H1 (cell line): ENCODE results near the gene KLHL29. TPM values are rescaled to one million over a fixed set of nuclear protein-coding genes. Genes with fewer than 3 reads are reported as not detected.

Experiments used
- CTCF ChIA-PET: fragments of 300-600 bp; sonication (Branson Sonifier 250); formaldehyde crosslinking; loops from one replicate; lab custom pipeline; 2021; ENCODE audit not compliant: partially characterized antibody; lab: Charles Lee
- POLR2A ChIA-PET: fragments of 300-600 bp; sonication (Branson Sonifier 250); formaldehyde crosslinking; loops from one replicate; lab custom pipeline; 2021; ENCODE audit warnings: inconsistent platforms; ENCODE audit not compliant: partially characterized antibody; lab: Charles Lee
- DNase-seq, 2 experiments: peaks; one replicate each; pipeline versions ENCODE4 v3.0.0 to v3.0.0-alpha.2; 2010 to 2022; ENCODE audit warnings: low spot score in 2 of 2, low read depth in 1 of 2, mixed read lengths in 1 of 2
- FAIRE-seq: peaks from 2 replicates; lab custom pipeline; 2011; peaks lifted over from hg19 to GRCh38; lab: Jason Lieb, UNC
- H2AFZ ChIP-seq: 2 replicates; pipeline ENCODE4 v1.8.1; 2012; ENCODE audit warnings: low read length, inconsistent platforms
- H2AK5ac ChIP-seq: 2 replicates; pipeline ENCODE4 v1.6.1; 2013; ENCODE audit warnings: low read depth, low read length
- H2BK120ac ChIP-seq: replicated peaks from 2 replicates; pipeline ENCODE3; 2013; ENCODE audit warnings: low read depth, low read length, inconsistent platforms
- H2BK12ac ChIP-seq: 2 replicates; pipeline ENCODE4 v1.6.1; 2013; ENCODE audit warnings: low read depth, low read length
- H2BK15ac ChIP-seq: 2 replicates; pipeline ENCODE4 v1.6.1; 2013; ENCODE audit warnings: low read length
- H2BK20ac ChIP-seq: 2 replicates; pipeline ENCODE4 v1.6.1; 2013; ENCODE audit warnings: low read length
- H2BK5ac ChIP-seq: 2 replicates; pipeline ENCODE4 v1.6.1; 2013; ENCODE audit warnings: low read depth, low read length
- H3K14ac ChIP-seq: 2 replicates; pipeline ENCODE4 v1.6.1; 2013; ENCODE audit warnings: inconsistent platforms; ENCODE audit not compliant: insufficient read length
- H3K18ac ChIP-seq: 2 replicates; pipeline ENCODE4 v1.6.1; 2013; ENCODE audit warnings: low read length; ENCODE audit errors: extremely low read depth
- H3K23ac ChIP-seq: 2 replicates; pipeline ENCODE4 v1.6.1; 2013; ENCODE audit warnings: inconsistent platforms; ENCODE audit not compliant: insufficient read length
- H3K23me2 ChIP-seq: 2 replicates; pipeline ENCODE4 v1.6.1; 2013; ENCODE audit warnings: low read depth, low read length
- H3K27ac ChIP-seq: 2 replicates; pipeline ENCODE4 v1.6.1; 2011; ENCODE audit warnings: low read depth, low read length, inconsistent platforms
- H3K27me3 ChIP-seq, 4 experiments: replicated peaks in 1 of 4; 1 replicate in 1 of 4; 2 replicates in 3 of 4; pipeline versions ENCODE4 v1.6.1 to v1.8.1; 2011 to 2013; ENCODE audit warnings: low read length in 3 of 4, mild to moderate bottlenecking in 3 of 4, inconsistent platforms in 2 of 4, mixed read lengths in 2 of 4, moderate library complexity in 1 of 4; ENCODE audit not compliant: control insufficient read depth in 3 of 4, insufficient read depth in 3 of 4; ENCODE audit errors: extremely low read depth in 1 of 4
- H3K36me3 ChIP-seq, 4 experiments: 2 replicates each; pipeline versions ENCODE4 v1.6.1 to v1.8.1; 2011 to 2013; ENCODE audit warnings: mild to moderate bottlenecking in 4 of 4, low read length in 3 of 4, moderate library complexity in 2 of 4, control low read depth in 1 of 4, inconsistent platforms in 1 of 4; ENCODE audit not compliant: insufficient read depth in 4 of 4, control insufficient read depth in 2 of 4
- H3K4ac ChIP-seq: replicated peaks from 2 replicates; pipeline ENCODE3; 2013; ENCODE audit warnings: low read length, low read depth, mixed read lengths, inconsistent platforms; ENCODE audit not compliant: insufficient read length
- H3K4me1 ChIP-seq, 4 experiments: replicated peaks in 1 of 4; 1 replicate in 1 of 4; 2 replicates in 3 of 4; pipeline versions ENCODE4 v1.6.1 to v1.8.1; 2011 to 2013; ENCODE audit warnings: low read length in 3 of 4, inconsistent platforms in 2 of 4, mixed read lengths in 1 of 4; ENCODE audit not compliant: insufficient read depth in 4 of 4, control insufficient read depth in 3 of 4
- H3K4me2 ChIP-seq, 2 experiments: 2 replicates each; pipeline versions ENCODE4 v1.6.1 to v1.8.1; 2011 to 2013; ENCODE audit warnings: low read depth in 2 of 2, low read length in 2 of 2, control low read depth in 1 of 2, inconsistent platforms in 1 of 2, mild to moderate bottlenecking in 1 of 2; ENCODE audit not compliant: insufficient read depth in 1 of 2
- H3K4me3 ChIP-seq, 4 experiments: fragments of 200-600, 300-600 bp in 1 of 4; sonication (generic), shearing (Covaris generic), sonication (Bioruptor Twin) in 1 of 4; 2 replicates each; pipeline versions ENCODE4 v1.5.1 to v1.8.1; 2011 to 2016; ENCODE audit warnings: low read length in 4 of 4, low read depth in 3 of 4, control low read depth in 2 of 4, inconsistent platforms in 2 of 4, mild to moderate bottlenecking in 2 of 4, mixed read lengths in 1 of 4, moderate library complexity in 1 of 4; ENCODE audit not compliant: insufficient read depth in 2 of 4; ENCODE audit errors: extremely low read depth in 1 of 4
- H3K56ac ChIP-seq: replicated peaks from 2 replicates; pipeline ENCODE3; 2013; ENCODE audit warnings: low read depth, mild to moderate bottlenecking, mixed read lengths, low read length, inconsistent platforms; ENCODE audit not compliant: insufficient read length
- H3K79me1 ChIP-seq: 2 replicates; pipeline ENCODE4 v1.6.1; 2013; ENCODE audit warnings: low read depth, low read length, control low read depth
- H3K79me2 ChIP-seq, 2 experiments: 2 replicates each; pipeline versions ENCODE4 v1.6.1 to v1.8.1; 2012 to 2013; ENCODE audit warnings: low read length in 2 of 2, mild to moderate bottlenecking in 2 of 2, inconsistent platforms in 1 of 2; ENCODE audit not compliant: insufficient read depth in 2 of 2, control insufficient read depth in 1 of 2
- H3K9ac ChIP-seq, 4 experiments: replicated peaks in 1 of 4; 1 replicate in 1 of 4; 2 replicates in 3 of 4; pipeline versions ENCODE4 v1.6.1 to v1.8.1; 2011 to 2013; ENCODE audit warnings: low read depth in 3 of 4, low read length in 3 of 4, control low read depth in 2 of 4, mild to moderate bottlenecking in 2 of 4, moderate library complexity in 2 of 4, inconsistent platforms in 1 of 4; ENCODE audit errors: extremely low read depth in 1 of 4
- H3K9me3 ChIP-seq, 2 experiments: 2 replicates each; pipeline versions ENCODE4 v1.6.1 to v1.8.1; 2012 to 2013; ENCODE audit warnings: mild to moderate bottlenecking in 2 of 2, moderate library complexity in 2 of 2, control low read depth in 1 of 2, inconsistent platforms in 1 of 2, low read depth in 1 of 2, low read length in 1 of 2, mixed read lengths in 1 of 2; ENCODE audit not compliant: insufficient read depth in 2 of 2
- H4K20me1 ChIP-seq, 2 experiments: replicated peaks in 1 of 2; 2 replicates each; pipeline versions ENCODE3 to v1.8.1; 2011 to 2013; ENCODE audit warnings: inconsistent platforms in 2 of 2, low read length in 2 of 2, mild to moderate bottlenecking in 1 of 2; ENCODE audit not compliant: insufficient read depth in 2 of 2, control insufficient read depth in 1 of 2
- H4K5ac ChIP-seq: 2 replicates; pipeline ENCODE4 v1.6.1; 2013; ENCODE audit warnings: low read length, low read depth, mixed read lengths, inconsistent platforms; ENCODE audit not compliant: insufficient read length
- H4K8ac ChIP-seq: 2 replicates; pipeline ENCODE4 v1.8.0; 2013; ENCODE audit warnings: mild to moderate bottlenecking, moderate library complexity, low read length, inconsistent platforms; ENCODE audit not compliant: insufficient read depth; ENCODE audit errors: extremely low read depth
- H4K91ac ChIP-seq: replicated peaks from 2 replicates; pipeline ENCODE3; 2013; ENCODE audit warnings: low read length, mixed read lengths, inconsistent platforms; ENCODE audit not compliant: insufficient read length
- EZH2 ChIP-seq: fragments of 200-600 bp; sonication (generic); IDR thresholded peaks from 2 replicates; pipeline ENCODE4 v1.7.1; 2012; ENCODE audit warnings: low read depth, mild to moderate bottlenecking, moderate library complexity, low read length, inconsistent platforms; ENCODE audit not compliant: severe bottlenecking
- FOSL1 ChIP-seq: IDR thresholded peaks from 2 replicates; pipeline ENCODE4 v1.6.1; 2011; ENCODE audit warnings: mild to moderate bottlenecking, low read depth, low read length, moderate library complexity; ENCODE audit not compliant: insufficient read depth
- KDM1A ChIP-seq: fragments of 200-600, 300-600 bp; sonication (generic); IDR thresholded peaks from 2 replicates; pipeline ENCODE4 v1.7.1; 2016; ENCODE audit warnings: mild to moderate bottlenecking, low read length, borderline replicate concordance
- WGBS, 2 experiments: shearing (Covaris generic) in 1 of 2; methylation state at CpG; one replicate each; pipeline versions ENCODE4 v1.1.6 to v1.1.7; 2013 to 2015; ENCODE audit warnings: low lambda C conversion rate in 2 of 2, mixed read lengths in 2 of 2, inconsistent platforms in 1 of 2, low coverage in 1 of 2, missing lambda C conversion rate in 1 of 2; ENCODE audit not compliant: insufficient replicate concordance in 2 of 2, insufficient coverage in 1 of 2, insufficient read length in 1 of 2; ENCODE audit errors: extremely low coverage in 1 of 2, missing lambda C conversion rate in 1 of 2; 5-methylcytosine and 5-hydroxymethylcytosine counted together
- polyA plus RNA-seq, 7 experiments: library from polyadenylated mRNA; depleted of rRNA in 3 of 7; stranded (reverse) in 5 of 7; unstranded in 2 of 7; fragments of >200 nt in 5 of 7; fragments of 200-250 nt in 2 of 7; gene quantifications; 1 replicate in 5 of 7; 2 replicates in 1 of 7; 4 replicates in 1 of 7; pipeline versions ENCODE4 v1.2.1 to v1.2.3, GENCODE V29; 2011 to 2013; ENCODE audit warnings: missing spikeins in 2 of 7, mixed read lengths in 2 of 7
- total RNA-seq: library from RNA; stranded (reverse); fragmentation: NEBNext Ultra II Directional; extraction: Animal tissue kit (Norgen Biotek cat#: 25700); gene quantifications from 2 replicates; pipeline ENCODE4 v1.2.1, GENCODE V29; 2021

KLHL29 gene
- total and polyA plus RNA-seq, 2 of the 8 experiments (the other 6 are each of a cell fraction or from before 2014, with no cell fraction given): 1.1 to 4.7 TPM

- Histone ChIP-seq H2BK12ac (no peak overlapping the region), H2BK20ac (no peak overlapping the region), H3K79me2 (no peaks in the 10 kb centered on the region), H3K9me3 (no peaks in the 10 kb centered on the region), H3K23ac (no peak overlapping the region), H2AK5ac (no peak overlapping the region; the same call in 1 of the 2 replicates), H3K18ac (no peak overlapping the region), H3K27ac (no peak overlapping the region), H3K27me3 (no peaks in the 10 kb centered on the region), H4K91ac (no peak overlapping the region), H2BK5ac (no peak overlapping the region), H3K4ac (no peak overlapping the region), H4K20me1 (no peaks in the 10 kb centered on the region), H4K5ac (no peak overlapping the region), H4K8ac (no peak overlapping the region), H2AFZ (no peak overlapping the region), H3K79me1 (no peaks in the 10 kb centered on the region), H2BK120ac (no peak overlapping the region), H3K36me3 (no peaks in the 10 kb centered on the region), H3K4me3 (no peak overlapping the region), H3K4me2 (no peak overlapping the region), H3K4me1 (peaks cover 0 to 3% (median 1%) of the 10 kb centered on the region in 4 experiments; a peak in 3 of 7 replicates), H3K23me2 (no peaks in the 10 kb centered on the region; the same call in 1 of the 2 replicates), H3K56ac (no peak overlapping the region), H3K14ac (no peak overlapping the region), H3K9ac (no peak overlapping the region), H2BK15ac (no peak overlapping the region)
- FAIRE-seq: no peak
- TF ChIP-seq FOSL1: no peak
- peak; percentile 72; the same call in 1 of the 2 replicates for TF ChIP-seq KDM1A
- no peak for TF ChIP-seq EZH2
- ChIA-PET POLR2A (no interaction called here), CTCF (interaction anchor here (0.8 to 2.2 kb wide), 3 partner anchors 11 to 79 kb away, joined by 3 to 7 read pairs (median 3); no protein-coding TSS in a partner anchor)
- 86% methylated on average over 10 of the region's 10 CpGs; no CpG with 5 or more reads in 1 of the 2 experiments for WGBS, 2 experiments
- no peak for DNase-seq
These were observed 159.8 kb downstream of the KLHL29 start for GRCh38 chr2:23544589-23545295.
